K562 (cell line): Measurements from ENCODE around the gene PRKCB. TPM values are rescaled to one million over a fixed set of nuclear protein-coding genes. Genes with fewer than 3 reads are reported as not detected.

Experiments
- ATF1 ChIP-seq, 2 experiments: fragments of 450-650 bp in 1 of 2; IDR thresholded peaks; 2 replicates each; pipeline ENCODE4 v1.6.1; 2016; ENCODE audit warnings: missing compliant biosample characterization in 1 of 2, missing genetic modification characterization in 1 of 2
- ATF2 ChIP-seq: sonication (generic); formaldehyde crosslinking; IDR thresholded peaks from 2 replicates; pipeline ENCODE4 v1.8.1; 2022; ENCODE audit warnings: missing genetic modification reagents
- C11orf30 ChIP-seq: fragments of 450-650 bp; IDR thresholded peaks from 2 replicates; pipeline ENCODE4 v1.6.1; 2016; ENCODE audit warnings: low read depth, mild to moderate bottlenecking
- CCAR2 ChIP-seq: fragments of 200-400 bp; formaldehyde crosslinking; IDR thresholded peaks from 2 replicates; pipeline ENCODE4 v1.6.1; 2017; ENCODE audit warnings: mild to moderate bottlenecking, low read depth, low read length
- CXXC5 ChIP-seq: fragments of 250-450 bp; sonication (Bioruptor Pico); IDR thresholded peaks from 2 replicates; pipeline ENCODE4 v1.8.0; 2022; ENCODE audit warnings: inconsistent platforms, mild to moderate bottlenecking, moderate library complexity
- DMBX1 ChIP-seq: fragments of 250-450 bp; sonication (Bioruptor Pico); IDR thresholded peaks from 2 replicates; pipeline ENCODE4 v1.8.0; 2022; ENCODE audit warnings: inconsistent platforms, mild to moderate bottlenecking, moderate library complexity, borderline replicate concordance
- ETV1 ChIP-seq: fragments of 450-650 bp; conservative IDR thresholded peaks from 2 replicates; pipeline ENCODE4 v1.6.1; 2016; ENCODE audit warnings: missing genetic modification characterization, control low read depth, low read depth, missing compliant biosample characterization
- FOXP1 ChIP-seq: sonication (generic); formaldehyde crosslinking; IDR thresholded peaks from 2 replicates; pipeline ENCODE4 v1.8.0; 2022; ENCODE audit warnings: mild to moderate bottlenecking, missing genetic modification reagents
- GATA2 ChIP-seq: sonication (generic); formaldehyde crosslinking; IDR thresholded peaks from 2 replicates; pipeline ENCODE4 v1.4.0; 2020; ENCODE audit warnings: mild to moderate bottlenecking, missing genetic modification reagents
- GATAD2B ChIP-seq: fragments of 450-650 bp; IDR thresholded peaks from 2 replicates; pipeline ENCODE4 v1.6.1; 2017; ENCODE audit warnings: mild to moderate bottlenecking, borderline replicate concordance
- HIVEP1 ChIP-seq: fragments of 250-450 bp; sonication (Bioruptor Pico); IDR thresholded peaks from 2 replicates; pipeline ENCODE4 v1.4.0; 2020; ENCODE audit warnings: mild to moderate bottlenecking
- JUNB ChIP-seq: fragments of 450-650 bp; formaldehyde crosslinking; conservative IDR thresholded peaks from 2 replicates; pipeline ENCODE4 v1.4.0; 2020; ENCODE audit warnings: mild to moderate bottlenecking
- LEF1 ChIP-seq: fragments of 450-650 bp; IDR thresholded peaks from 2 replicates; pipeline ENCODE4 v1.6.1; 2016; ENCODE audit warnings: mild to moderate bottlenecking
- NR2C1 ChIP-seq, 2 experiments: fragments of 450-650 bp; IDR thresholded peaks; 2 replicates each; pipeline ENCODE4 v1.6.1; 2017; ENCODE audit warnings: mild to moderate bottlenecking in 2 of 2, antibody characterized with exemption in 1 of 2, inconsistent platforms in 1 of 2, missing compliant biosample characterization in 1 of 2, missing genetic modification characterization in 1 of 2
- RBFOX2 ChIP-seq: fragments of 200-400 bp; formaldehyde crosslinking; IDR thresholded peaks from 2 replicates; pipeline ENCODE4 v1.6.1; 2017; ENCODE audit warnings: low read depth, mild to moderate bottlenecking, low read length, moderate library complexity
- SMAD4 ChIP-seq: fragments of 250-450 bp; sonication (Bioruptor Pico); conservative IDR thresholded peaks from 2 replicates; pipeline ENCODE4 v1.8.0; 2021; ENCODE audit warnings: inconsistent platforms, mild to moderate bottlenecking, moderate library complexity
- STAT5B ChIP-seq: fragments of 250-450 bp; sonication (Bioruptor Pico); IDR thresholded peaks from 2 replicates; pipeline ENCODE4 v1.8.0; 2021; ENCODE audit warnings: mild to moderate bottlenecking, inconsistent platforms
- TCF3 ChIP-seq: sonication (generic); formaldehyde crosslinking; IDR thresholded peaks from 2 replicates; pipeline ENCODE4 v1.4.0; 2020; ENCODE audit warnings: mild to moderate bottlenecking, missing genetic modification reagents
- THRAP3 ChIP-seq: fragments of 450-650 bp; IDR thresholded peaks from 2 replicates; pipeline ENCODE4 v1.6.1; 2016; ENCODE audit warnings: mild to moderate bottlenecking, inconsistent platforms, borderline replicate concordance
- USF1 ChIP-seq: sonication (generic); formaldehyde crosslinking; IDR thresholded peaks from 2 replicates; pipeline ENCODE4 v1.9.0; 2022; ENCODE audit warnings: mild to moderate bottlenecking, missing genetic modification reagents
- ZNF24 ChIP-seq: fragments of 450-650 bp; IDR thresholded peaks from 2 replicates; pipeline ENCODE4 v1.6.1; 2016
- ZNF282 ChIP-seq: sonication (generic); formaldehyde crosslinking; IDR thresholded peaks from 2 replicates; pipeline ENCODE4 v1.8.1; 2023; ENCODE audit warnings: missing genetic modification reagents
- ZNF41 ChIP-seq: fragments of 250-450 bp; sonication (Bioruptor Pico); conservative IDR thresholded peaks from 2 replicates; pipeline ENCODE4 v1.4.0; 2020; ENCODE audit warnings: mild to moderate bottlenecking
- ZNF589 ChIP-seq: fragments of 200-800 bp; sonication (Bioruptor generic); IDR thresholded peaks from 2 replicates; pipeline ENCODE4 v1.6.1; 2016; ENCODE audit warnings: low read depth, missing genetic modification characterization, missing compliant biosample characterization
- polyA plus RNA-seq, 8 experiments: library from polyadenylated mRNA; depleted of rRNA in 4 of 8; stranded (reverse) in 5 of 8; unstranded in 3 of 8; fragments of >200 nt; fragmentation: Nextera tagmentation in 2 of 8; fragmentation: Illumina TruSeq in 1 of 8; extraction: Ambion mirVana in 2 of 8; extraction: Trizol in 1 of 8; gene quantifications; 2 replicates each; pipeline versions ENCODE4 v1.2.1 to v1.2.3, GENCODE V29; 2011 to 2014; ENCODE audit warnings: inconsistent platforms in 1 of 8, missing spikeins in 1 of 8
- total RNA-seq, 7 experiments: library from RNA; depleted of rRNA in 6 of 7; stranded (reverse); fragments of >200 nt in 6 of 7; fragmentation: Illumina TruSeq in 2 of 7; extraction: Trizol in 2 of 7; gene quantifications; 2 replicates each; pipeline versions ENCODE4 v1.2.1 to v1.2.3, GENCODE V29; 2011 to 2021; ENCODE audit warnings: low replicate concordance in 1 of 7

PRKCB gene
- total and polyA plus RNA-seq, 9 of the 15 experiments (the other 6 are each of a cell fraction or from before 2014, with no cell fraction given), result 49.9 to 276 (median 148) TPM

GRCh38 chr16:23909792-23910418, 74.1 kb downstream of the PRKCB start (continued):
- TF ChIP-seq ZNF41 (CRISPR knock-in tag) (no peak), GATA2 (CRISPR knock-in tag) (peak; percentile 50), STAT5B (no peak), LEF1 (no peak), ATF2 (CRISPR knock-in tag) (peak; percentile 55; the same call in 1 of the 2 replicates), SMAD4 (CRISPR knock-in tag) (0 out of 2 replicates have a peak, but pooled peaks have one; percentile 41), RBFOX2 (no peak), CCAR2 (no peak), DMBX1 (CRISPR knock-in tag) (peak; percentile 45; the same call in 1 of the 2 replicates), USF1 (0 out of 2 replicates have a peak, but pooled peaks have one; percentile 20), HIVEP1 (CRISPR knock-in tag) (no peak), CXXC5 (CRISPR knock-in tag) (no peak), ATF1 (CRISPR knock-in tag; IDR thresholded peaks at IDR 0.05) (no peak), ATF1 (tag; IDR thresholded peaks at IDR 0.05) (peak; percentile 86), GATAD2B (no peak), ZNF589 (CRISPR knock-in tag) (0 out of 2 replicates have a peak, but pooled peaks have one; percentile 46), TCF3 (CRISPR knock-in tag) (no peak), FOXP1 (no peak), NR2C1 (IDR thresholded peaks at IDR 0.05) (no peak), NR2C1 (tag; IDR thresholded peaks at IDR 0.05) (peak; percentile 52; the same call in 1 of the 2 replicates), JUNB (CRISPR knock-in tag) (0 out of 2 replicates have a peak, but pooled peaks have one; percentile 43), ZNF24 (no peak), ETV1 (tag) (0 out of 2 replicates have a peak, but pooled peaks have one; percentile 13), ZNF282 (CRISPR knock-in tag) (no peak), C11orf30 (no peak), THRAP3 (no peak)
